Lung (tissue), 12 donors: Measurements from ENCODE around the gene RCBTB2. TPM values are rescaled to one million over a fixed set of nuclear protein-coding genes. Genes with fewer than 3 reads are reported as not detected.
A peak's percentile ranks its signal among the peaks of the same experiment; 100 is the strongest.

Source experiments
- ATAC-seq: fragments of 200-7000 bp; cut with Tn5 transposase; one replicate; pipeline ENCODE4 v1.9.1; 2020; ENCODE audit warnings: moderate number of reproducible peaks; ENCODE audit not compliant: insufficient read depth, low FRiP score
- DNase-seq, 3 donors: peaks; one replicate each; pipeline ENCODE4 v3.0.0-alpha.2; 2013 to 2017
- H3K27ac ChIP-seq, 2 donors: one replicate each; pipeline ENCODE4 v1.5.1; 2013; ENCODE audit warnings: mild to moderate bottlenecking in 2 of 2, moderate library complexity in 2 of 2, control low read depth in 1 of 2, inconsistent platforms in 1 of 2, low read depth in 1 of 2, low read length in 1 of 2
- H3K27me3 ChIP-seq, 3 donors: one replicate each; pipeline ENCODE4 v1.5.1; 2013; ENCODE audit warnings: low read length in 2 of 3; ENCODE audit not compliant: control insufficient read depth in 3 of 3, insufficient read depth in 3 of 3
- H3K36me3 ChIP-seq, 4 donors: one replicate each; pipeline ENCODE4 v1.5.1; 2013; ENCODE audit warnings: low read length in 4 of 4, mild to moderate bottlenecking in 1 of 4, moderate library complexity in 1 of 4; ENCODE audit not compliant: control insufficient read depth in 4 of 4, insufficient read depth in 4 of 4
- H3K4me1 ChIP-seq, 5 donors: one replicate each; pipeline ENCODE4 v1.5.1; 2013; ENCODE audit warnings: low read length in 5 of 5, mild to moderate bottlenecking in 2 of 5, moderate library complexity in 1 of 5; ENCODE audit not compliant: control insufficient read depth in 5 of 5, insufficient read depth in 5 of 5
- H3K4me3 ChIP-seq: one replicate; pipeline ENCODE4 v1.5.1; 2013; ENCODE audit warnings: mild to moderate bottlenecking, control low read depth, moderate library complexity
- H3K9ac ChIP-seq, 2 donors: one replicate each; pipeline ENCODE4 v1.5.1; 2013; ENCODE audit warnings: low read length in 2 of 2, control low read depth in 1 of 2; ENCODE audit not compliant: insufficient read depth in 1 of 2
- H3K9me3 ChIP-seq, 4 donors: one replicate each; pipeline ENCODE4 v1.5.1; 2013; ENCODE audit warnings: low read length in 3 of 4, mild to moderate bottlenecking in 1 of 4, moderate library complexity in 1 of 4; ENCODE audit not compliant: control insufficient read depth in 4 of 4, insufficient read depth in 3 of 4
- CTCF ChIP-seq: IDR thresholded peaks from 2 replicates; pipeline ENCODE4 v1.5.1; 2012; ENCODE audit warnings: mild to moderate bottlenecking; ENCODE audit errors: control extremely low read depth, extremely low read depth
- WGBS, 2 donors: extraction: QIAGEN DNeasy Blood & Tissue Kit; methylation state at CpG; one replicate each; pipeline ENCODE4 v1.1.7; 2013; 5-methylcytosine and 5-hydroxymethylcytosine counted together
- polyA plus RNA-seq, 2 donors: library from polyadenylated mRNA; stranded (reverse); fragments of 200-250 nt; gene quantifications; one replicate each; pipeline ENCODE4 v1.2.1, GENCODE V29; 2013
- total RNA-seq, 2 donors: library from RNA; depleted of rRNA in 1 of 2; stranded (reverse); fragments of >200 nt in 1 of 2; gene quantifications; one replicate each; pipeline ENCODE4 v1.2.1, GENCODE V29; 2014 to 2021
- donor health status: control.
- donor health status: control.
- donor health status: Bipolar disorder and iron deficiency.
- donor health status: healthy.
- donor health status: DM: yes; HTN: yes; CAD: no.

The RCBTB2 gene
- total and polyA plus RNA-seq, 4 donors = 8.5 to 18.4 (median 12.1) TPM

GRCh38 chr13:48446464-48446863 is 86.4 kb downstream of the RCBTB2 start:
- Histone ChIP-seq H3K36me3 (no peaks in the 10 kb centered on the region), H3K27me3 (no peaks in the 10 kb centered on the region), H3K4me3 (no peak overlapping the region), H3K27ac (peak overlapping the region in 1 of 2 donors; percentile 29), H3K4me1 (peaks cover 0 to 6% (median 0%) of the 10 kb centered on the region in 5 donors), H3K9ac (no peak overlapping the region), H3K9me3 (peaks cover 0 to 3% (median 0%) of the 10 kb centered on the region in 4 donors)
- WGBS, 2 donors = 94 to 99% methylated on average over 1 of the region's 1 CpG
- peak; percentile 77 for ATAC-seq
- no peak for TF ChIP-seq CTCF
- DNase-seq = no peak

GRCh38 chr13:48443442-48444208 is 89.3 kb downstream of the RCBTB2 start:
- H3K36me3 ChIP-seq = no peaks in the 10 kb centered on the region

More at GRCh38 chr13:48443442-48444208, 89.3 kb downstream of the RCBTB2 start:
- 72% methylated on average over 1 of the region's 1 CpG for WGBS, 2 donors
- Histone ChIP-seq H3K4me1 (peaks cover 0 to 6% (median 0%) of the 10 kb centered on the region in 5 donors), H3K9me3 (no peaks in the 10 kb centered on the region), H3K27me3 (no peaks in the 10 kb centered on the region), H3K4me3 (no peak overlapping the region), H3K27ac (no peak overlapping the region), H3K9ac (no peak overlapping the region)
- no peak for DNase-seq
- no peak for TF ChIP-seq CTCF
- no peak for ATAC-seq

Other genes starting within 250 kb of the RCBTB2 start
- gene RB1, start 229.3 kb downstream of the RCBTB2 start, total RNA-seq = 10 to 100 TPM; 31.5 to 69.9 TPM
- gene RB1, start 229.3 kb downstream of the RCBTB2 start, polyA plus RNA-seq = 10 to 100 TPM in 1 of 2 donors, 1 to 10 TPM in 1; 10.0 to 20.6 TPM
- gene LPAR6, start 120.0 kb downstream of the RCBTB2 start, total RNA-seq = 10 to 100 TPM; 13.3 to 49.0 TPM
- 10 to 100 TPM; 16.4 to 35.4 TPM for gene LPAR6, start 120.0 kb downstream of the RCBTB2 start, polyA plus RNA-seq
- gene CYSLTR2, start 120.8 kb upstream of the RCBTB2 start, total RNA-seq = under 1 TPM; 0.57 to 0.92 TPM
- under 1 TPM; 0.32 to 0.51 TPM for gene CYSLTR2, start 120.8 kb upstream of the RCBTB2 start, polyA plus RNA-seq